GM06990 (cell line): ENCODE measurements around the gene NCAPG.

Source experiments
- DNase-seq: peaks from one replicate; pipeline ENCODE4 v3.0.0-alpha.2; 2011; ENCODE audit not compliant: insufficient read length; ENCODE audit errors: extremely low read depth
- H3K27me3 ChIP-seq: replicated peaks from 2 replicates; pipeline ENCODE4 v1.6.0; 2011; ENCODE audit warnings: low read length; ENCODE audit not compliant: control insufficient read depth, insufficient read depth
- H3K36me3 ChIP-seq: 2 replicates; pipeline ENCODE4 v1.5.1; 2011; ENCODE audit warnings: low read length; ENCODE audit not compliant: control insufficient read depth, insufficient read depth
- H3K4me3 ChIP-seq: replicated peaks from 2 replicates; pipeline ENCODE4 v1.5.1; 2011; ENCODE audit warnings: low read depth, mild to moderate bottlenecking, control low read depth, low read length
- TF ChIP-seq, protein P1 (sequence below): IDR thresholded peaks from 2 replicates; pipeline ENCODE4 v1.5.1; 2011; ENCODE audit warnings: low read length, control low read depth, mild to moderate bottlenecking, inconsistent platforms; ENCODE audit not compliant: insufficient read depth, poor library complexity, severe bottlenecking

NCAPG gene

DNA sequence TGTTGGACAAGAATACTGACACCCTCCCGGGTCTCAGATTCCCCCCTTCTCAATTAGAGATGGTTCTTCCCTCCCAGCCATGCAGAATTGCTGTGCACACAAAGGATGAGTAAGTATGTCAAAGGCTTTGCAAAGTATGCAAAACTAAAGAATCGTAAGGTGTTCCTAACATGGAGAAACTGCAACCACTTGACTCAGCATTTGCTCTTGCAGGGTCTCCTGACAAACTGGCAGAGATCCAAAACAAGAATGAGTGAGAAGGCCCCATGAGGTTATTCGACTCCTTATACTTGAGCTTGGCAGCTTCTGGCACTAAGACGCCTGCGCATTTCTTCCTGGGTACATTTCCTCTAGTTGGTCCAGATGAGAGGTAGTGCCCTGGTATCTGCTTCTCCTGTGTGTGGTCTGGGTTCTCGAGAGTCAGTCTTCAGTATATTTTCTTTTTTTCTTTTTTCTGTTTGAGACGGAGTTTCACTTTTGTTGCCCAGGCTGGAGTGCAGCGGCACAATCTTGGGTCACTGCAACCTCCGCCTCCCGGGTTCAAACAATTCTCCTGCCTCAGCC is 37.6 kb upstream of the NCAPG start:
- TF ChIP-seq, protein P1, sequence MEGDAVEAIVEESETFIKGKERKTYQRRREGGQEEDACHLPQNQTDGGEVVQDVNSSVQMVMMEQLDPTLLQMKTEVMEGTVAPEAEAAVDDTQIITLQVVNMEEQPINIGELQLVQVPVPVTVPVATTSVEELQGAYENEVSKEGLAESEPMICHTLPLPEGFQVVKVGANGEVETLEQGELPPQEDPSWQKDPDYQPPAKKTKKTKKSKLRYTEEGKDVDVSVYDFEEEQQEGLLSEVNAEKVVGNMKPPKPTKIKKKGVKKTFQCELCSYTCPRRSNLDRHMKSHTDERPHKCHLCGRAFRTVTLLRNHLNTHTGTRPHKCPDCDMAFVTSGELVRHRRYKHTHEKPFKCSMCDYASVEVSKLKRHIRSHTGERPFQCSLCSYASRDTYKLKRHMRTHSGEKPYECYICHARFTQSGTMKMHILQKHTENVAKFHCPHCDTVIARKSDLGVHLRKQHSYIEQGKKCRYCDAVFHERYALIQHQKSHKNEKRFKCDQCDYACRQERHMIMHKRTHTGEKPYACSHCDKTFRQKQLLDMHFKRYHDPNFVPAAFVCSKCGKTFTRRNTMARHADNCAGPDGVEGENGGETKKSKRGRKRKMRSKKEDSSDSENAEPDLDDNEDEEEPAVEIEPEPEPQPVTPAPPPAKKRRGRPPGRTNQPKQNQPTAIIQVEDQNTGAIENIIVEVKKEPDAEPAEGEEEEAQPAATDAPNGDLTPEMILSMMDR, result no peak
- no peaks in the 10 kb centered on the region for H3K27me3 ChIP-seq
- no peaks in the 10 kb centered on the region for H3K36me3 ChIP-seq
- no peak for DNase-seq
- no peak overlapping the region for H3K4me3 ChIP-seq

DNA sequence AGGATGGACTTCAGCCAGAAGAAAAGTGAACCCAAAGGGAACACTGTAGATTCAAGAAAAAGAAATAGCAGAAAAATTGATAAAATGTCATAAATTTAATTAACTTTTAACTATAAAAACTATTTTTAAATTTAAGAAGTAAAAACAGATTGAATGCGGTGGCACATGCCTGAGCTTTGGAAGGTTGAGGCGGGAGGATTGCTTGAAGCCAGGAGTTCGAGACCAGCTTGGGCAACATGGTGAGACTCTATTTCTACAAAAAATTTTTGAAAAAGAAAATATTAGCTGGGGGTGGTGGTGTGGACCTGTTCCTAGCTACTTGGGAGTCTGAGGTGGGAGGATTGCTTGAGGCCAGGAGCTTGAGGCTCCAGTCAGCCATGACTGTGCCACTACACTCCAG is 32.3 kb upstream of the NCAPG start:
- Histone ChIP-seq H3K4me3 (no peak overlapping the region), H3K36me3 (no peaks in the 10 kb centered on the region), H3K27me3 (no peaks in the 10 kb centered on the region; the same call in none of the 2 replicates)
- TF ChIP-seq, protein P1, result no peak
- DNase-seq, result no peak

DNA sequence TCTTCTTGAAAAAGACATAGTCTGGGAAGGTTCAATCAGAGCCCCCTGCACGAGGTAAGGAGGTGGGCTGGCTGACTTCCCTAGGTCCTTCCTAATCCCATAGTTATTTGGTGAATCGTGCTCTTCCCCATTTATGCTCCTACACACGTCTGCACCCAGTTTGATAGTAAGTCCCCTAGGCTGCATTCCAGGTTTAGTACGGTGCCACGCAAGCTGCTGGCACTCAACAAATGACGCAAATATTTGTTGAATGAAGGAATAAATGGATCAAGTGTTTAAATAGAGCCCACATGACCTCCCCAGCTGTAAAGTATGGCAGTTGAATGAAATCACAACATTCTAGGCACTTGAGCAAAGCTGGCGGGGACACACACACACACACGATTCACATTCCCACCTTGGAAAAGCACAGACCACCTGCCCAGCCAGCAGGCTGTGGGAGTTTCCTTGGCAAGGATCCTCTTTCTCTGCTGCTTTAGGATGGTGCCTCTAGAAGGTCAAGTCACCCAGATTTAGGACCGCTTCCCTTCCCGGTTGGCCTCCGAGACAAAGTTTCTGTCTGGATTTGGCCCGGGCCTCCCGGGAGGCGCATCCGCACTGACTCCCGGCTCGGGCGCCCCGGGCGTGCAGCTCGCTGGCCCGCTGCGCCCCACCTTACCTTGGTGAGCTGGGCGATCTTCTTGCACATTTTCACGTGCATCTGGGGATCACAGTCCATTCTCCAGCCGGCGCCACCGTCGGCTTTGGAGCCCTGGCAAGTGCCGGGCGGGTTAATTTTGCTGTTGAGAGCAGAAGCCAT is 30.1 kb upstream of the NCAPG start:
- Histone ChIP-seq H3K27me3 (no peaks in the 10 kb centered on the region; the same call in none of the 2 replicates), H3K36me3 (no peaks in the 10 kb centered on the region), H3K4me3 (no peak overlapping the region)
- TF ChIP-seq, protein P1, result no peak
- no peak for DNase-seq

DNA sequence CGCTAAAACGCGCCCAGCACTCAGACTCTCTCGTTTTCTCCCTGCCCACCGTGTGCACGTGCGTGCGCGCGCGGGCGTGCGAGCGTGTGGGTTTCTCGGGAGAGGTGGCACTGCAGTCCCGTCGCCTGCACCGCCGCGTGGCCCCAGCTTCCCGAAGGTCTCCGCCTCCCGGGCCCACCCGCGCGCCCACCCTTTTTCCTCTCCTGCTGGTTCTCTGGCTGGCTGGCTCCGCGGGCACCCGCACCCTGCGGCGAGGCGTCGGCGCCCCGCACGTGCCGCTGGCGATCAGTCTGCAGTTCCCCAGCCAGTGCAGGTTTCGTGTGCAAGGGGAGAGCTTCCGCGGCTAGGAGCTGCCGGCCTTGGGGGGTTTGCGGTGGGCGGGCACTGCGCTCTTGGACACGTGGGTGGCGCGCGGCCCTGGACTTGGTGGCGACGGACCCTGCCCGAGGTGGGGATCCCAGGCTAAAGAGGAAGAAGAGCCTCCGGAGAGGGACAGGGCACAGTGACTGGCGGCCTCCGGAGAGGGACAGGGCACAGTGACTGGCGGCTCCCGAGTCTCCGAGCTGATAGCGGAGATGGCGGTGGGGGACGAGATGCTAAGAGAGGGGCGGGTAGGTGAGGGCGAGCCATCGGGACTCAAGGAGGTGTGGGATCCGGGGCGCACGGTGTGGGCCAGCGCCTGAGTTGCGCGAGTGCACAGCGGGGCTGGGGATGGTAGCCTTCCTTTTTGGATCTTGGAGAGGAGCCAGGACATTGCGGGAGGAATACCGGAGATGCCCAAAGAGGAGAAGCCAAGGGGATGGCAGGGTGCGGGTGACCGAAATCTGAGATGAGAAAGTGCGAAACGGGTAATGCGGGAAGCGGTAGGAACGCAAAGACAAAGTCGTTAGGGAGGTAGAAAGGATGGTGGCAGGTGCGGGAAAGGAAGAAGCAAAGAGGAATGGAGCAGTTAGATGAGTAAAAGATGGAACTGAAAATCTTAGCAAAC is 29.2 kb upstream of the NCAPG start, which contains the start of gene FAM184B:
FAM184B (minus strand) TSS at position 322 of the 988 bp plus-strand sequence. CDS start 322 bp downstream, outside the sequence.
- TF ChIP-seq, protein P1, result no peak
- peak; percentile 7 for DNase-seq
- H3K4me3 ChIP-seq, result peak within 1 kb of the TSS; percentile 22
- H3K27me3 ChIP-seq, result no peaks in the 10 kb centered on the region; the same call in none of the 2 replicates
- H3K36me3 ChIP-seq, result no peaks in the 10 kb centered on the region

DNA sequence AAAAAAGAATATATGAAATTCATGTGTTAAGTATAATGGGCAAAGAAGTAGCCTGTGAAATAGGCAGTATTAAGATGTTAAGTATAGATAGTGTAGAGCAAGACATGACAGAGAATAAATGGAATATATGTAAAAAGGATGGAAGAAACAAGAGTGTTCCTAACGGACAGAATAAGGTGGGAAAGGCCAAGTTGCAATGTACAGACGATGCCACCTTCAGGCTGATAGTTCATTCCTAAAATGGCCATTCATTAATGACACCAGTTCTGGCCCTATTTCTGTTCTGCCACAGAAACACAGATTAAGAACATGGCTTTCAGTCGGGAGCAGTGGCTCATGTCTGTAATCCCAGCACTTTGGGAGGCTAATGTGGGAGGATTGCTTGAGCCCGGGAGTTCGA is 24.9 kb upstream of the NCAPG start:
- TF ChIP-seq, protein P1, result no peak
- Histone ChIP-seq H3K36me3 (no peaks in the 10 kb centered on the region), H3K4me3 (no peak overlapping the region), H3K27me3 (no peaks in the 10 kb centered on the region; the same call in 1 of the 2 replicates)
- no peak for DNase-seq
